SW 1271 (cell line): Measurements from ENCODE around the gene DKK3.

ENCODE experiments used
- DNase-seq, 2 experiments: peaks; one replicate each; lab custom pipeline; 2025; lab: John Stamatoyannopoulos, UW

Gene DKK3

GRCh38 chr11:11944444-11944843 lies 64.0 kb downstream of the DKK3 start:
- no peak for DNase-seq

- no peak for DNase-seq
These were observed 65.8 kb downstream of the DKK3 start for GRCh38 chr11:11942668-11943067.

- no peak for DNase-seq
These were observed 67.9 kb downstream of the DKK3 start for GRCh38 chr11:11940551-11940950.

GRCh38 chr11:11937957-11938356 lies 70.5 kb downstream of the DKK3 start:
- DNase-seq: peak in 1 of 2 experiments; percentile 3

GRCh38 chr11:11937433-11937832 lies 71.0 kb downstream of the DKK3 start:
- DNase-seq: no peak

- DNase-seq: no peak
These were observed 72.9 kb downstream of the DKK3 start for GRCh38 chr11:11935536-11935935.

- peak; percentile 14 to 59 for DNase-seq
These were observed 76.9 kb downstream of the DKK3 start for GRCh38 chr11:11931461-11932055.

GRCh38 chr11:11929920-11930319 lies 78.5 kb downstream of the DKK3 start:
- DNase-seq: no peak

- no peak for DNase-seq
These were observed 84.6 kb downstream of the DKK3 start for GRCh38 chr11:11923828-11924227.

GRCh38 chr11:11916981-11917399 lies 91.4 kb downstream of the DKK3 start:
- DNase-seq: no peak

- no peak for DNase-seq
These were observed 92.8 kb downstream of the DKK3 start for GRCh38 chr11:11915625-11916024.

- DNase-seq: no peak
These were observed 95.0 kb downstream of the DKK3 start for GRCh38 chr11:11913395-11913794.
